ENCODE results near the gene CPS1.

Gene CPS1

GRCh38 chr2:210568108-210568507, 11.7 kb downstream of the CPS1 start:
- no peak for DNase-seq (ENCODE audit: low read depth)
- no peak overlapping the region for H3K4me3 ChIP-seq (ENCODE audit: low read depth, low read length)
- TF ChIP-seq, protein P1, sequence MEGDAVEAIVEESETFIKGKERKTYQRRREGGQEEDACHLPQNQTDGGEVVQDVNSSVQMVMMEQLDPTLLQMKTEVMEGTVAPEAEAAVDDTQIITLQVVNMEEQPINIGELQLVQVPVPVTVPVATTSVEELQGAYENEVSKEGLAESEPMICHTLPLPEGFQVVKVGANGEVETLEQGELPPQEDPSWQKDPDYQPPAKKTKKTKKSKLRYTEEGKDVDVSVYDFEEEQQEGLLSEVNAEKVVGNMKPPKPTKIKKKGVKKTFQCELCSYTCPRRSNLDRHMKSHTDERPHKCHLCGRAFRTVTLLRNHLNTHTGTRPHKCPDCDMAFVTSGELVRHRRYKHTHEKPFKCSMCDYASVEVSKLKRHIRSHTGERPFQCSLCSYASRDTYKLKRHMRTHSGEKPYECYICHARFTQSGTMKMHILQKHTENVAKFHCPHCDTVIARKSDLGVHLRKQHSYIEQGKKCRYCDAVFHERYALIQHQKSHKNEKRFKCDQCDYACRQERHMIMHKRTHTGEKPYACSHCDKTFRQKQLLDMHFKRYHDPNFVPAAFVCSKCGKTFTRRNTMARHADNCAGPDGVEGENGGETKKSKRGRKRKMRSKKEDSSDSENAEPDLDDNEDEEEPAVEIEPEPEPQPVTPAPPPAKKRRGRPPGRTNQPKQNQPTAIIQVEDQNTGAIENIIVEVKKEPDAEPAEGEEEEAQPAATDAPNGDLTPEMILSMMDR (conservative IDR thresholded peaks at IDR 0.05; ENCODE audit: low read depth, low read length) = no peak

DNA sequence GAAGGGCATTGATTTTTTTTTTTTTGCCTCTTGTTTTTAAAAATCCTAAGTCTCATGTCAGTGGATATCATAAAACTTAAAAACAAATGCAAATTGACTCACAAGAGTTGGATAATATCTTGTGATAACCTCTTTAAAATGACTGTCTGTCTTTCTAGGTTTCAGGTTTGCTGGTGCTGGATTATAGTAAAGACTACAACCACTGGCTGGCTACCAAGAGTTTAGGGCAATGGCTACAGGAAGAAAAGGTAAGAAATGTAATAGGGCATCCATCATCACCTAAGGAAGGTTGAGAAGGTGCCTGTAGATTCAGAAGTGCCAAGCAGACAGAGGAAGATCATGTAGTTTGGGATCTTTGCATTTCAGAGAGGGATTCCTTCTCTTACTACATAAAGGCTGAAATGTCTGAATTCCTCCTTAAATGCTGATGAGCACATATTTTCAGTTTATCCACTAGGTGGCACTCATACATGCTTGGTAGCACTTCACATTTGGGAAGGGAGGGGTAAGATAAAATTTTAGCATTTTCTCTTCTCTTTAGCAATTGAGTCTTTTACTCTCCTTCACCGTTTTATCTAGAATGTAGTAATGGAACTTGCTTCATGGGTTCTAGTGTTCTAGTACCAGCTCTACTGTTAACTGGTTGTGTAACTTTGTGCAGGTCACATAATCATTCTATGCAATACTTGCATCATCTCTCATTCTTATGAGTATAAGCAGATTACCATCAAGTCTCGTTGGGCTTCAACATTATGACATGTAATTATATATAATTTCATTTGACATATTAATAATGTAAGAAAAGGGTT, 21.1 kb downstream of the CPS1 start:
- TF ChIP-seq, protein P1 (conservative IDR thresholded peaks at IDR 0.05; ENCODE audit: low read depth, low read length) = peak; percentile 74
- peak; percentile 76 for DNase-seq (ENCODE audit: low read depth)
- H3K4me3 ChIP-seq (ENCODE audit: low read depth, low read length) = no peak overlapping the region

- DNase-seq (ENCODE audit: low read depth) = peak; percentile 67
- TF ChIP-seq, protein P1 (conservative IDR thresholded peaks at IDR 0.05; ENCODE audit: low read depth, low read length) = no peak
- H3K4me3 ChIP-seq (ENCODE audit: low read depth, low read length) = no peak overlapping the region
These were observed 28.4 kb downstream of the CPS1 start for GRCh38 chr2:210584834-210585233.

- TF ChIP-seq, protein P1 (conservative IDR thresholded peaks at IDR 0.05; ENCODE audit: low read depth, low read length) = no peak
- no peak overlapping the region for H3K4me3 ChIP-seq (ENCODE audit: low read depth, low read length)
- DNase-seq (ENCODE audit: low read depth) = peak; percentile 83
These were observed 30.0 kb downstream of the CPS1 start for GRCh38 chr2:210586381-210586780.

DNA sequence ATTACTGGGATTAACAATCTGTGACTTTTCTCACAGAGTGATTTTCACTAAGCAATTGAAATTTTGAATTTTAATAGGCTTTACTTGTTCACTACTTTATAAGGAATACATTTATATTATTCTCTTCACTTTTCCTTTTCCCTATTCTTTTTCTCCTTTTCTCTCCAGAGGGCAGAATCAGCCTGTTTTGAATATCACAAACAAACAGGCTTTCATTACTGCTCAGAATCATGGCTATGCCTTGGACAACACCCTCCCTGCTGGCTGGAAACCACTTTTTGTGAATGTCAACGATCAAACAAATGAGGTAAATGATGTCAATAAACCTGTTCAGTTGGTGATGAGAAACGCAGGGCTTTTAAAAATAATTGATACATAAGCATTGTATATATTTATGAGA, 35.3 kb downstream of the CPS1 start:
- DNase-seq (ENCODE audit: low read depth) = no peak
- TF ChIP-seq, protein P1 (conservative IDR thresholded peaks at IDR 0.05; ENCODE audit: low read depth, low read length) = no peak

DNA sequence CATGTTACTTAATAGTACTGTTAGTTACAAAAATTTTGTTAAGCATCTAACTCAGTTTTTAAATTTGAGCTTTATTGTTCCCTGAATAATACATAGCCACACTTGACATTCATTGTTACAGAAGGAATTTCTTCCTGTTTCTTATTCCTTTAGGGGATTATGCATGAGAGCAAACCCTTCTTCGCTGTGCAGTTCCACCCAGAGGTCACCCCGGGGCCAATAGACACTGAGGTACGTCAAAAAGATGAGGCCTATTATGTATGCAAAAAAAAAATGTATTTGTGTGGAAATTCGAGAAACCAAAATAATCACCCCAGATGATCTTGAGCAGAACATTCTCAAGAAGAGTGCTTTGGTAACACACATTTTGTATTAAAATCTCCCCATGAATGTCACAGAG, 36.3 kb downstream of the CPS1 start:
- H3K4me3 ChIP-seq (ENCODE audit: low read depth, low read length) = no peak overlapping the region
- no peak for DNase-seq (ENCODE audit: low read depth)
- TF ChIP-seq, protein P1 (conservative IDR thresholded peaks at IDR 0.05; ENCODE audit: low read depth, low read length) = no peak

More for the DNA sequence above, 35.3 kb downstream of the CPS1 start:
- no peak overlapping the region for H3K4me3 ChIP-seq (ENCODE audit: low read depth, low read length)

DNA sequence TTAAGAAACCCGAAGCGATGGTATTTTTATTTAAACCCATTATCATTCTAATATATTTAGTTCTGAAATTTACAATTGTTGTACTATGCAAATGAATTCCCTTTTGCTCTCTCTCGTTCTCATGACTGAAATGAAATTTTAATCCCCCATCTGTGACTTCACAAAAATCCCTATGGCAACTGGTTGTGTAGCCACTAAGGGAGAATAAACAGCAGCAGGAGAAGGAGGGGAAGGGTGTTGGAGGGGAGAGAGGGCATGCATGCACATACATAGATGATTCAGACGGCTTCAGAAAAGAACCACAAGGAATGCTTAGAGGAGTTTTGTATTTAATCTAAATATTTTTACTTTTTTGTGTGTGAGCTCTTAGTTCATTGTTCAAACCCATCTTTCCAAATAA, 36.8 kb downstream of the CPS1 start:
- TF ChIP-seq, protein P1 (conservative IDR thresholded peaks at IDR 0.05; ENCODE audit: low read depth, low read length) = no peak
- DNase-seq (ENCODE audit: low read depth) = peak; percentile 62

More for the DNA sequence above, 36.8 kb downstream of the CPS1 start:
- H3K4me3 ChIP-seq (ENCODE audit: low read depth, low read length) = no peak overlapping the region
